HUES6 (cell line): Measurements from ENCODE around the gene BAMBI.

Experiments
- H3K27ac ChIP-seq: 2 replicates; pipeline ENCODE4 v1.7.0; 2013; ENCODE audit warnings: low read depth, mild to moderate bottlenecking, low read length, inconsistent platforms
- H3K27me3 ChIP-seq: 2 replicates; pipeline ENCODE4 v1.6.1; 2013; ENCODE audit warnings: low read length; ENCODE audit not compliant: control insufficient read depth, insufficient read depth
- H3K36me3 ChIP-seq: 2 replicates; pipeline ENCODE4 v1.6.1; 2013; ENCODE audit warnings: low read length; ENCODE audit not compliant: control insufficient read depth, insufficient read depth
- H3K4me1 ChIP-seq: 2 replicates; pipeline ENCODE4 v1.6.1; 2013; ENCODE audit warnings: low read length; ENCODE audit not compliant: control insufficient read depth, insufficient read depth
- H3K4me3 ChIP-seq: 2 replicates; pipeline ENCODE4 v1.5.1; 2013; ENCODE audit warnings: low read depth, low read length
- H3K9ac ChIP-seq: one replicate; pipeline ENCODE4 v1.6.1; 2013; ENCODE audit warnings: mild to moderate bottlenecking, low read length
- H3K9me3 ChIP-seq: 2 replicates; pipeline ENCODE4 v1.6.1; 2013; ENCODE audit warnings: low read depth, low read length; ENCODE audit not compliant: control insufficient read depth, insufficient read depth

The BAMBI gene

GRCh38 chr10:28685717-28686116 lies 8.4 kb downstream of the BAMBI start:
- Histone ChIP-seq H3K4me3 (no peak overlapping the region), H3K9ac (no peak overlapping the region), H3K27ac (peak overlapping the region; percentile 1; the same call in 1 of the 2 replicates), H3K9me3 (no peaks in the 10 kb centered on the region), H3K27me3 (no peaks in the 10 kb centered on the region), H3K36me3 (peaks cover 35% of the 10 kb centered on the region), H3K4me1 (peaks cover 58% of the 10 kb centered on the region)

GRCh38 chr10:28686835-28687682 lies 9.7 kb downstream of the BAMBI start:
- Histone ChIP-seq H3K4me1 (peaks cover 51% of the 10 kb centered on the region), H3K27ac (no peak overlapping the region), H3K9ac (no peak overlapping the region), H3K27me3 (no peaks in the 10 kb centered on the region), H3K36me3 (peaks cover 22% of the 10 kb centered on the region), H3K9me3 (no peaks in the 10 kb centered on the region), H3K4me3 (no peak overlapping the region)

- no peaks in the 10 kb centered on the region for H3K27me3 ChIP-seq
These were observed 10.3 kb downstream of the BAMBI start for GRCh38 chr10:28687683-28688001.

GRCh38 chr10:28690545-28690944 lies 13.2 kb downstream of the BAMBI start:
- Histone ChIP-seq H3K9ac (no peak overlapping the region), H3K4me1 (peaks cover 40% of the 10 kb centered on the region), H3K9me3 (no peaks in the 10 kb centered on the region), H3K27me3 (no peaks in the 10 kb centered on the region), H3K36me3 (no peaks in the 10 kb centered on the region), H3K27ac (no peak overlapping the region), H3K4me3 (no peak overlapping the region)

More at GRCh38 chr10:28687683-28688001, 10.3 kb downstream of the BAMBI start:
- H3K9ac ChIP-seq = no peak overlapping the region
- peaks cover 16% of the 10 kb centered on the region for H3K36me3 ChIP-seq
- H3K27ac ChIP-seq = peak overlapping the region; percentile 19; the same call in 1 of the 2 replicates
- no peak overlapping the region for H3K4me3 ChIP-seq
- H3K4me1 ChIP-seq = peaks cover 51% of the 10 kb centered on the region
- no peaks in the 10 kb centered on the region for H3K9me3 ChIP-seq

- H3K4me3 ChIP-seq = no peak overlapping the region
- H3K27ac ChIP-seq = no peak overlapping the region
- H3K4me1 ChIP-seq = peaks cover 33% of the 10 kb centered on the region
- no peaks in the 10 kb centered on the region for H3K36me3 ChIP-seq
- H3K9me3 ChIP-seq = no peaks in the 10 kb centered on the region
- no peak overlapping the region for H3K9ac ChIP-seq
- H3K27me3 ChIP-seq = no peaks in the 10 kb centered on the region
These were observed 13.9 kb downstream of the BAMBI start for GRCh38 chr10:28691187-28691694.

GRCh38 chr10:28692050-28692449 lies 14.7 kb downstream of the BAMBI start:
- Histone ChIP-seq H3K27me3 (no peaks in the 10 kb centered on the region), H3K4me1 (peaks cover 25% of the 10 kb centered on the region), H3K36me3 (no peaks in the 10 kb centered on the region)

GRCh38 chr10:28694530-28694929 lies 17.2 kb downstream of the BAMBI start:
- Histone ChIP-seq H3K4me3 (no peak overlapping the region), H3K4me1 (peaks cover 9% of the 10 kb centered on the region), H3K27me3 (no peaks in the 10 kb centered on the region), H3K27ac (no peak overlapping the region), H3K9ac (no peak overlapping the region), H3K36me3 (no peaks in the 10 kb centered on the region), H3K9me3 (no peaks in the 10 kb centered on the region)

More at GRCh38 chr10:28692050-28692449, 14.7 kb downstream of the BAMBI start:
- no peak overlapping the region for H3K27ac ChIP-seq
- H3K9me3 ChIP-seq = no peaks in the 10 kb centered on the region
- no peak overlapping the region for H3K4me3 ChIP-seq
- H3K9ac ChIP-seq = no peak overlapping the region

- H3K9me3 ChIP-seq = no peaks in the 10 kb centered on the region
- no peaks in the 10 kb centered on the region for H3K27me3 ChIP-seq
- no peaks in the 10 kb centered on the region for H3K36me3 ChIP-seq
- no peak overlapping the region for H3K27ac ChIP-seq
- H3K4me3 ChIP-seq = no peak overlapping the region
- no peaks in the 10 kb centered on the region for H3K4me1 ChIP-seq
- no peak overlapping the region for H3K9ac ChIP-seq
These were observed 20.8 kb downstream of the BAMBI start for GRCh38 chr10:28698075-28698474.

GRCh38 chr10:28704464-28705161 lies 27.3 kb downstream of the BAMBI start:
- no peak overlapping the region for H3K9ac ChIP-seq
- H3K27me3 ChIP-seq = no peaks in the 10 kb centered on the region
- H3K36me3 ChIP-seq = no peaks in the 10 kb centered on the region
- H3K9me3 ChIP-seq = no peaks in the 10 kb centered on the region
- H3K4me3 ChIP-seq = no peak overlapping the region
- no peaks in the 10 kb centered on the region for H3K4me1 ChIP-seq
- no peak overlapping the region for H3K27ac ChIP-seq

GRCh38 chr10:28705472-28705871 lies 28.2 kb downstream of the BAMBI start:
- H3K9ac ChIP-seq = no peak overlapping the region
- H3K4me1 ChIP-seq = no peaks in the 10 kb centered on the region

More at GRCh38 chr10:28705472-28705871, 28.2 kb downstream of the BAMBI start:
- H3K4me3 ChIP-seq = no peak overlapping the region
- H3K9me3 ChIP-seq = no peaks in the 10 kb centered on the region
- H3K27me3 ChIP-seq = no peaks in the 10 kb centered on the region
- H3K27ac ChIP-seq = no peak overlapping the region
- no peaks in the 10 kb centered on the region for H3K36me3 ChIP-seq
